Body of pancreas (tissue), 4 donors: ENCODE measurements around the gene CNTN2.

ENCODE experiments used
- POLR2A ChIP-seq, 3 donors: fragments of 450-650 bp; IDR thresholded peaks; one replicate each; pipeline ENCODE4 v1.6.1; 2016; ENCODE audit warnings: antibody characterized with exemption in 3 of 3, mild to moderate bottlenecking in 2 of 3
- TF ChIP-seq, protein P1 (sequence below), 7 experiments: fragments of 450-650 bp in 4 of 7; fragments of 200-600 bp in 3 of 7; sonication (generic) in 3 of 7; IDR thresholded peaks; one replicate each; pipeline ENCODE4 v1.5.1; 2016 to 2019; ENCODE audit warnings: antibody characterized with exemption in 7 of 7

DNA sequence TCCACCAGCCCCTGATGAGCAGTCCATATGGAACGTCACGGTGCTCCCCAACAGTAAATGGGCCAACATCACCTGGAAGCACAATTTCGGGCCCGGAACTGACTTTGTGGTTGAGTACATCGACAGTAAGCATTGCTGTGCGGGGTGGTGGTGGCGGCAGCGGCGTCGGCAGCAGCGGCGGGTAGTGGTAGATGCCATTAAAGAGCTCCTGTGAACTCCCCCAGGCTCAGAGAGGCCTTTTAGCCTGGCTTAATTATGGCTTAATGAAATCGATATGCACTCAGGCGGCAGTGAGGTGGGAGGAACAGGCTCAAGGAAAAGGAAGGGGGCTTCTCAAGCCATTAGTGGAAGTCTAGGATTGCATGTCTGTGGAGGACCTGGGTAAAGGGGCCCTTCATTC lies 41.9 kb upstream of the CNTN2 start:
- TF ChIP-seq, protein P1, sequence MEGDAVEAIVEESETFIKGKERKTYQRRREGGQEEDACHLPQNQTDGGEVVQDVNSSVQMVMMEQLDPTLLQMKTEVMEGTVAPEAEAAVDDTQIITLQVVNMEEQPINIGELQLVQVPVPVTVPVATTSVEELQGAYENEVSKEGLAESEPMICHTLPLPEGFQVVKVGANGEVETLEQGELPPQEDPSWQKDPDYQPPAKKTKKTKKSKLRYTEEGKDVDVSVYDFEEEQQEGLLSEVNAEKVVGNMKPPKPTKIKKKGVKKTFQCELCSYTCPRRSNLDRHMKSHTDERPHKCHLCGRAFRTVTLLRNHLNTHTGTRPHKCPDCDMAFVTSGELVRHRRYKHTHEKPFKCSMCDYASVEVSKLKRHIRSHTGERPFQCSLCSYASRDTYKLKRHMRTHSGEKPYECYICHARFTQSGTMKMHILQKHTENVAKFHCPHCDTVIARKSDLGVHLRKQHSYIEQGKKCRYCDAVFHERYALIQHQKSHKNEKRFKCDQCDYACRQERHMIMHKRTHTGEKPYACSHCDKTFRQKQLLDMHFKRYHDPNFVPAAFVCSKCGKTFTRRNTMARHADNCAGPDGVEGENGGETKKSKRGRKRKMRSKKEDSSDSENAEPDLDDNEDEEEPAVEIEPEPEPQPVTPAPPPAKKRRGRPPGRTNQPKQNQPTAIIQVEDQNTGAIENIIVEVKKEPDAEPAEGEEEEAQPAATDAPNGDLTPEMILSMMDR (IDR thresholded peaks at IDR 0.05) = no peak
- TF ChIP-seq POLR2A (IDR thresholded peaks at IDR 0.05) = no peak
